A549 (cell line): Measurements from ENCODE around the gene SARDH.

Experiments
- CEBPB ChIP-seq, 2 experiments: fragments of >200 bp in 1 of 2; sonication (Bioruptor Twin) in 1 of 2; formaldehyde crosslinking in 1 of 2; IDR thresholded peaks; 2 replicates each; pipeline ENCODE4 v1.6.1; 2012 to 2016
- CHD4 ChIP-seq: fragments of 200-600 bp; sonication (generic); IDR thresholded peaks from 2 replicates; pipeline ENCODE4 v1.6.1; 2016; ENCODE audit warnings: antibody characterized with exemption, mild to moderate bottlenecking, borderline replicate concordance
- JUN ChIP-seq, 2 experiments: fragments of >200 bp; sonication (Bioruptor Twin); formaldehyde crosslinking; IDR thresholded peaks; 2 replicates in 1 of 2; 3 replicates in 1 of 2; pipeline ENCODE4 v1.6.1; 2016 to 2017
- POLR2A ChIP-seq: IDR thresholded peaks from 2 replicates; pipeline ENCODE4 v1.6.1; 2012; ENCODE audit warnings: mild to moderate bottlenecking, low read length

DNA sequence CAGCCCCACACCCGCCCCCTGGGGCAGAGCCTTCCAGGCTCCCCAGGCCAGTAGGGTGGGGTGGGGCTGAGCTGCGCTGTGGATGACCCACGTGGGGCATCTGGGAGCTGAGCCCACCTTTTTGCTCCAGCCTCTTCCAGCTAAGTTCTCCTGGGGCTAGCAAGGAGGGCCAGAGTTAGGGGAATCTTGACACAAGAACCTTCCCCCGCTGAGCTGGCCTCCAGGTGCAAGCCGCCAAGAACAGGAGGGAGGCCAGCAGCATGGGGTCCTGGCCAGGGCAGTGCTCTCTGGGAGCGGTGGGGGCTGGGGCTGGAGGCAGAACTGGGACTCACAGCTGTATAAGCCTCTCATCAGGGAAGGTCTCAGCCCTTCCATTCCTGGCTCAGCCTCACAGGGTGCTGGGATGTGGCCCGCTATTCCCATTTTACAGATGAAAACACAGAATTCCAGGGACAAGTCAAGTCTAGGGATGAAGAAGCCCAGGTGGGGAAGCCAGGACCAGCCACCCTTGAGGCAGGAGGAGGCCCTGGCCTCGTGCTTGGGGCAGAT, 21.5 kb downstream of the SARDH start:
- no peak for TF ChIP-seq CEBPB (IDR thresholded peaks at IDR 0.05)
- TF ChIP-seq JUN (IDR thresholded peaks at IDR 0.05) = no peak
- TF ChIP-seq POLR2A = no peak
- TF ChIP-seq CHD4 = no peak
